Measurements from ENCODE around the gene ARVCF.

DNA sequence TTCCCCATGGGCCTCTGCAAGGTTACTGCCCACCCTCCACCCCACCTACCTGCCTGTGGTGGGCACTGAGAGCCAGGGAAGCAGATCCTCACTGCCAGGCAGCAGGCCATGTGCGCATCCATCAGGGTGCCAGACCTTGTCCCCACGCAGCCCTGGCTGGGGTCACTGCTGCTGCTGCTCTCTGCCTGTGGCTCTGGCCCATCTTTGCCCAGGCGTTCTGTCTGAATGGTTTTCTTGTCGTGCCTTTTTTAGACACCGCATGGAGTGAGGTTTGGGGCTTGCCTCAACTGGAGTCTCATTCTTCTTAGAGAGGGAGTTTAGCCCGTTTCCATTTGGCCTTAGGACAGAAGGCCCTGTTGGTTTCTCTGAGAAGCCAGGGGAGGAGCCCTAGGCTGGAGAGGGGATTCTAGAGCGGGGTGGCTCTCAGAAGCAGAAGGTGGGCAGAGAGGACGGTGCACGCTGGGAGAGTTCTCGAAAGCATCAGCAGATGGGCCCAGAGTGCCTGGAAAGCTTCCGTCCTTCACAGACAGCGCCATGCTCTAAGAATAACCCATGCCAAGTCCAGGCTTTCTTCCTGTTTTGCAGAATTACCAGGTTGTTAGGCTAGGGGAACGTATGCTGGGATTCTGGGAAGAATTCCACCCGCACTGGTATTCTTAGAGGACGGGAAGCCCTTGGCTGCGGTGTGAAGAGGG is 12.4 kb upstream of the ARVCF start:
- TF ChIP-seq, protein P1, sequence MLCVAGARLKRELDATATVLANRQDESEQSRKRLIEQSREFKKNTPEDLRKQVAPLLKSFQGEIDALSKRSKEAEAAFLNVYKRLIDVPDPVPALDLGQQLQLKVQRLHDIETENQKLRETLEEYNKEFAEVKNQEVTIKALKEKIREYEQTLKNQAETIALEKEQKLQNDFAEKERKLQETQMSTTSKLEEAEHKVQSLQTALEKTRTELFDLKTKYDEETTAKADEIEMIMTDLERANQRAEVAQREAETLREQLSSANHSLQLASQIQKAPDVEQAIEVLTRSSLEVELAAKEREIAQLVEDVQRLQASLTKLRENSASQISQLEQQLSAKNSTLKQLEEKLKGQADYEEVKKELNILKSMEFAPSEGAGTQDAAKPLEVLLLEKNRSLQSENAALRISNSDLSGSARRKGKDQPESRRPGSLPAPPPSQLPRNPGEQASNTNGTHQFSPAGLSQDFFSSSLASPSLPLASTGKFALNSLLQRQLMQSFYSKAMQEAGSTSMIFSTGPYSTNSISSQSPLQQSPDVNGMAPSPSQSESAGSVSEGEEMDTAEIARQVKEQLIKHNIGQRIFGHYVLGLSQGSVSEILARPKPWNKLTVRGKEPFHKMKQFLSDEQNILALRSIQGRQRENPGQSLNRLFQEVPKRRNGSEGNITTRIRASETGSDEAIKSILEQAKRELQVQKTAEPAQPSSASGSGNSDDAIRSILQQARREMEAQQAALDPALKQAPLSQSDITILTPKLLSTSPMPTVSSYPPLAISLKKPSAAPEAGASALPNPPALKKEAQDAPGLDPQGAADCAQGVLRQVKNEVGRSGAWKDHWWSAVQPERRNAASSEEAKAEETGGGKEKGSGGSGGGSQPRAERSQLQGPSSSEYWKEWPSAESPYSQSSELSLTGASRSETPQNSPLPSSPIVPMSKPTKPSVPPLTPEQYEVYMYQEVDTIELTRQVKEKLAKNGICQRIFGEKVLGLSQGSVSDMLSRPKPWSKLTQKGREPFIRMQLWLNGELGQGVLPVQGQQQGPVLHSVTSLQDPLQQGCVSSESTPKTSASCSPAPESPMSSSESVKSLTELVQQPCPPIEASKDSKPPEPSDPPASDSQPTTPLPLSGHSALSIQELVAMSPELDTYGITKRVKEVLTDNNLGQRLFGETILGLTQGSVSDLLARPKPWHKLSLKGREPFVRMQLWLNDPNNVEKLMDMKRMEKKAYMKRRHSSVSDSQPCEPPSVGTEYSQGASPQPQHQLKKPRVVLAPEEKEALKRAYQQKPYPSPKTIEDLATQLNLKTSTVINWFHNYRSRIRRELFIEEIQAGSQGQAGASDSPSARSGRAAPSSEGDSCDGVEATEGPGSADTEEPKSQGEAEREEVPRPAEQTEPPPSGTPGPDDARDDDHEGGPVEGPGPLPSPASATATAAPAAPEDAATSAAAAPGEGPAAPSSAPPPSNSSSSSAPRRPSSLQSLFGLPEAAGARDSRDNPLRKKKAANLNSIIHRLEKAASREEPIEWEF (CRISPR knock-in tag; IDR thresholded peaks at IDR 0.05): no peak
- no peak for TF ChIP-seq CBX3 (IDR thresholded peaks at IDR 0.05; ENCODE audit: borderline replicate concordance in 1 of 2, low read length in 2 of 2)
- TF ChIP-seq MTA3 (IDR thresholded peaks at IDR 0.05; ENCODE audit: borderline replicate concordance): no peak
- no peak for TF ChIP-seq JUNB (CRISPR knock-in tag; conservative IDR thresholded peaks at IDR 0.05)
- TF ChIP-seq, protein P2, sequence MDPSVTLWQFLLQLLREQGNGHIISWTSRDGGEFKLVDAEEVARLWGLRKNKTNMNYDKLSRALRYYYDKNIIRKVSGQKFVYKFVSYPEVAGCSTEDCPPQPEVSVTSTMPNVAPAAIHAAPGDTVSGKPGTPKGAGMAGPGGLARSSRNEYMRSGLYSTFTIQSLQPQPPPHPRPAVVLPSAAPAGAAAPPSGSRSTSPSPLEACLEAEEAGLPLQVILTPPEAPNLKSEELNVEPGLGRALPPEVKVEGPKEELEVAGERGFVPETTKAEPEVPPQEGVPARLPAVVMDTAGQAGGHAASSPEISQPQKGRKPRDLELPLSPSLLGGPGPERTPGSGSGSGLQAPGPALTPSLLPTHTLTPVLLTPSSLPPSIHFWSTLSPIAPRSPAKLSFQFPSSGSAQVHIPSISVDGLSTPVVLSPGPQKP (CRISPR knock-in tag; IDR thresholded peaks at IDR 0.05): no peak
- TF ChIP-seq ZNF121 (CRISPR knock-in tag; conservative IDR thresholded peaks at IDR 0.05): no peak
- TF ChIP-seq, protein P3, sequence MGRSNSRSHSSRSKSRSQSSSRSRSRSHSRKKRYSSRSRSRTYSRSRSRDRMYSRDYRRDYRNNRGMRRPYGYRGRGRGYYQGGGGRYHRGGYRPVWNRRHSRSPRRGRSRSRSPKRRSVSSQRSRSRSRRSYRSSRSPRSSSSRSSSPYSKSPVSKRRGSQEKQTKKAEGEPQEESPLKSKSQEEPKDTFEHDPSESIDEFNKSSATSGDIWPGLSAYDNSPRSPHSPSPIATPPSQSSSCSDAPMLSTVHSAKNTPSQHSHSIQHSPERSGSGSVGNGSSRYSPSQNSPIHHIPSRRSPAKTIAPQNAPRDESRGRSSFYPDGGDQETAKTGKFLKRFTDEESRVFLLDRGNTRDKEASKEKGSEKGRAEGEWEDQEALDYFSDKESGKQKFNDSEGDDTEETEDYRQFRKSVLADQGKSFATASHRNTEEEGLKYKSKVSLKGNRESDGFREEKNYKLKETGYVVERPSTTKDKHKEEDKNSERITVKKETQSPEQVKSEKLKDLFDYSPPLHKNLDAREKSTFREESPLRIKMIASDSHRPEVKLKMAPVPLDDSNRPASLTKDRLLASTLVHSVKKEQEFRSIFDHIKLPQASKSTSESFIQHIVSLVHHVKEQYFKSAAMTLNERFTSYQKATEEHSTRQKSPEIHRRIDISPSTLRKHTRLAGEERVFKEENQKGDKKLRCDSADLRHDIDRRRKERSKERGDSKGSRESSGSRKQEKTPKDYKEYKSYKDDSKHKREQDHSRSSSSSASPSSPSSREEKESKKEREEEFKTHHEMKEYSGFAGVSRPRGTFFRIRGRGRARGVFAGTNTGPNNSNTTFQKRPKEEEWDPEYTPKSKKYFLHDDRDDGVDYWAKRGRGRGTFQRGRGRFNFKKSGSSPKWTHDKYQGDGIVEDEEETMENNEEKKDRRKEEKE (IDR thresholded peaks at IDR 0.05; ENCODE audit: borderline replicate concordance in 1 of 2, control insufficient read depth in 1 of 2, low read depth in 2 of 2, low read length in 1 of 2): no peak
- TF ChIP-seq, protein P4, sequence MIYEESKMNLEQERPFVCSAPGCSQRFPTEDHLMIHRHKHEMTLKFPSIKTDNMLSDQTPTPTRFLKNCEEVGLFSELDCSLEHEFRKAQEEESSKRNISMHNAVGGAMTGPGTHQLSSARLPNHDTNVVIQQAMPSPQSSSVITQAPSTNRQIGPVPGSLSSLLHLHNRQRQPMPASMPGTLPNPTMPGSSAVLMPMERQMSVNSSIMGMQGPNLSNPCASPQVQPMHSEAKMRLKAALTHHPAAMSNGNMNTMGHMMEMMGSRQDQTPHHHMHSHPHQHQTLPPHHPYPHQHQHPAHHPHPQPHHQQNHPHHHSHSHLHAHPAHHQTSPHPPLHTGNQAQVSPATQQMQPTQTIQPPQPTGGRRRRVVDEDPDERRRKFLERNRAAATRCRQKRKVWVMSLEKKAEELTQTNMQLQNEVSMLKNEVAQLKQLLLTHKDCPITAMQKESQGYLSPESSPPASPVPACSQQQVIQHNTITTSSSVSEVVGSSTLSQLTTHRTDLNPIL (CRISPR knock-in tag; IDR thresholded peaks at IDR 0.05): no peak
- TF ChIP-seq EP300 (IDR thresholded peaks at IDR 0.05; ENCODE audit: low read length): no peak
- no peak for TF ChIP-seq ETV6 (IDR thresholded peaks at IDR 0.05; ENCODE audit: borderline replicate concordance in 1 of 2, low read depth in 2 of 2, low read length in 1 of 2)
- no peak for TF ChIP-seq ETV6 (CRISPR knock-in tag; IDR thresholded peaks at IDR 0.05; ENCODE audit: borderline replicate concordance)
- no peak for TF ChIP-seq MEF2A (IDR thresholded peaks at IDR 0.05; ENCODE audit: control insufficient read depth, low read depth, low read length)
- TF ChIP-seq, protein P5, sequence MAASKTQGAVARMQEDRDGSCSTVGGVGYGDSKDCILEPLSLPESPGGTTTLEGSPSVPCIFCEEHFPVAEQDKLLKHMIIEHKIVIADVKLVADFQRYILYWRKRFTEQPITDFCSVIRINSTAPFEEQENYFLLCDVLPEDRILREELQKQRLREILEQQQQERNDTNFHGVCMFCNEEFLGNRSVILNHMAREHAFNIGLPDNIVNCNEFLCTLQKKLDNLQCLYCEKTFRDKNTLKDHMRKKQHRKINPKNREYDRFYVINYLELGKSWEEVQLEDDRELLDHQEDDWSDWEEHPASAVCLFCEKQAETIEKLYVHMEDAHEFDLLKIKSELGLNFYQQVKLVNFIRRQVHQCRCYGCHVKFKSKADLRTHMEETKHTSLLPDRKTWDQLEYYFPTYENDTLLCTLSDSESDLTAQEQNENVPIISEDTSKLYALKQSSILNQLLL (CRISPR knock-in tag; IDR thresholded peaks at IDR 0.05; ENCODE audit: borderline replicate concordance): no peak
- TF ChIP-seq, protein P6, sequence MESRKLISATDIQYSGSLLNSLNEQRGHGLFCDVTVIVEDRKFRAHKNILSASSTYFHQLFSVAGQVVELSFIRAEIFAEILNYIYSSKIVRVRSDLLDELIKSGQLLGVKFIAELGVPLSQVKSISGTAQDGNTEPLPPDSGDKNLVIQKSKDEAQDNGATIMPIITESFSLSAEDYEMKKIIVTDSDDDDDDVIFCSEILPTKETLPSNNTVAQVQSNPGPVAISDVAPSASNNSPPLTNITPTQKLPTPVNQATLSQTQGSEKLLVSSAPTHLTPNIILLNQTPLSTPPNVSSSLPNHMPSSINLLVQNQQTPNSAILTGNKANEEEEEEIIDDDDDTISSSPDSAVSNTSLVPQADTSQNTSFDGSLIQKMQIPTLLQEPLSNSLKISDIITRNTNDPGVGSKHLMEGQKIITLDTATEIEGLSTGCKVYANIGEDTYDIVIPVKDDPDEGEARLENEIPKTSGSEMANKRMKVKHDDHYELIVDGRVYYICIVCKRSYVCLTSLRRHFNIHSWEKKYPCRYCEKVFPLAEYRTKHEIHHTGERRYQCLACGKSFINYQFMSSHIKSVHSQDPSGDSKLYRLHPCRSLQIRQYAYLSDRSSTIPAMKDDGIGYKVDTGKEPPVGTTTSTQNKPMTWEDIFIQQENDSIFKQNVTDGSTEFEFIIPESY (CRISPR knock-in tag; IDR thresholded peaks at IDR 0.05): no peak
- no peak for TF ChIP-seq POLR2A (conservative IDR thresholded peaks at IDR 0.05)

All from K562 (cell line).